Measurements from ENCODE around the gene TMEM240. TPM values are rescaled to one million over a fixed set of nuclear protein-coding genes. Genes with fewer than 3 reads are reported as not detected.
"Not testable (repeated sequence)": the region's sequence is repeated elsewhere in the genome, so short reads cannot be mapped to it uniquely, and the experiment has no call there.

The TMEM240 gene
- total RNA-seq, 1 donor from 2014 or later: 7.0 TPM

DNA sequence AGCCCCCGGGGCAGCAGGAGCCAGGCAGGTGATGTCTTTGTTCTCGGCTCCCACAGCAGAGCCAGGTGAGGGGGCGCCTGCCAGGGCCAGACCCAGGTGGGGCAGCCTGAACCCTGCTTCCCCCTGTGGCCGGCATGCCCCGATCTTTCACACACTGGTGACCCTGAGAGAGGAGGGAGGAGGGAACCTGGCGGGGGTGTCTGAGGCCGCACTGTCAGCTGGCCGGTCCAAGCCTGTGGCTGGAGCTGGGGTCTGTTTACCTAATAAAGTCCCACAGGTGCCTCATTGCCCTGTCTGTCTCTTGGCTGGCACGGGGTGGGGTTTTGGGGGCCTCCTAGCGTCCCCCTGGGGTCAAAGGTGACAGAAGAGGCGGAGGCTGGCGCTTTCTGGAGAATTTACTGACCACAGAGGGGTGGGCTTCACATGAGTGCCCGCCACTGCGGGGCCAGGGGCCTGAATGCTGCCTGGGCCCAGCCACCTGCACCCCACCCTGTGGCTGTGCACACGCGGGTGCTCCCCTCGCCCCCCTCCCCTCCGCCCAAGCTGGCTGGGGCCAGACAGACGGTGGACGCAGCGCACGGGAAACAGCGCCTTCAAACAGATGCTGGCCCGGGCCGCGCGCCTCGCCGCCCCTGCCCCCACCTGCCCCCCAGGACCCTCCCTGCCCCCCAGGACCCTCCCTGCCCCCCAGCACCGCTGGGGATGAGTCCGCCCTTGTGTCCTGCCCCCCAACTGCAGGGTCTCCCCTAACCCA, 5.8 kb downstream of the TMEM240 start:
- no peak overlapping the region for H2AFZ ChIP-seq (ENCODE audit: low read depth, low read length)
- DNase-seq (ENCODE audit: low read depth): no peak
- Mint-ChIP-seq H3K9me3 (ENCODE audit: unreplicated experiment) (peaks cover 8% of the 10 kb centered on the region), H3K27ac (ENCODE audit: unreplicated experiment) (no peak overlapping the region), H3K4me3 (ENCODE audit: unreplicated experiment) (no peak overlapping the region), H3K36me3 (ENCODE audit: low read depth, unreplicated experiment) (peaks cover 17% of the 10 kb centered on the region), H3K27me3 (ENCODE audit: low read depth, unreplicated experiment) (no peaks in the 10 kb centered on the region), H3K4me1 (ENCODE audit: low read depth, unreplicated experiment) (peaks cover 4% of the 10 kb centered on the region)
- H3K27me3 ChIP-seq (ENCODE audit: insufficient read depth, low read length): no peaks in the 10 kb centered on the region
- peaks cover 11% of the 10 kb centered on the region for H3K36me3 ChIP-seq (ENCODE audit: insufficient read depth, low read length)
- H3K9me3 ChIP-seq (ENCODE audit: insufficient read depth, low read depth, low read length): peaks cover 4% of the 10 kb centered on the region
- H3K4me1 ChIP-seq (ENCODE audit: insufficient read depth, low read length): peaks cover 7% of the 10 kb centered on the region
- H3K4me2 ChIP-seq (ENCODE audit: low read length): no peak overlapping the region
- no peak overlapping the region for H3K4me3 ChIP-seq (ENCODE audit: insufficient read depth, low read depth, low read length)
- no peak overlapping the region for H3K27ac ChIP-seq (ENCODE audit: low read depth, low read length)
- TF ChIP-seq CTCF (IDR thresholded peaks at IDR 0.05; ENCODE audit: insufficient read depth, low read depth, low read length): no peak
- TF ChIP-seq EZH2 (IDR thresholded peaks at IDR 0.05; ENCODE audit: insufficient read depth, low read length): no peak
- H3K9ac ChIP-seq (ENCODE audit: low read length): no peak overlapping the region
- no peak for FAIRE-seq
- H4K20me1 ChIP-seq (ENCODE audit: insufficient read depth, low read length): peaks cover 33% of the 10 kb centered on the region
- peaks cover 35% of the 10 kb centered on the region for H3K79me2 ChIP-seq (ENCODE audit: insufficient read depth, low read length)

DNA sequence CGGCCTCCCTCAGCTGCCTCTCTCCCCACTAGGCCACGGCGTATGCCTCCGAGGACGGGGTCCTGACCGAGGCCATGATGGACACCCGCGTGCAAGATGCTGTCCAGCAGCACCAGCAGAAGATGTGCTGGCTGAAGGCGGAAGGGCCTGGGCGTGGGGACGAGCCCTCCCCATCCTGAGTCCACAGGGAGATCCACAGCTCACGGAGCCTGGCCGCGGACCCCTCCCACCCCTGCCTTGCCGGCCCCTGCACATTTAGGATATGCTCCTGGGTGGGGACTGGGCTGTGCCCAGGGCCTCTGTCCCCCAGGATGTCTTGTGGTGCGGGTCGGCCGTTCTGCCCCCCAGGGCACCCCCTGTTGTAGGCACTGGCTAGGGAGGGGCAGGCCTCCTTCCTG, 6.5 kb downstream of the TMEM240 start:
- not testable (repeated sequence) for H3K27ac Mint-ChIP-seq (ENCODE audit: unreplicated experiment); H3K27me3 Mint-ChIP-seq (ENCODE audit: low read depth, unreplicated experiment)

DNA sequence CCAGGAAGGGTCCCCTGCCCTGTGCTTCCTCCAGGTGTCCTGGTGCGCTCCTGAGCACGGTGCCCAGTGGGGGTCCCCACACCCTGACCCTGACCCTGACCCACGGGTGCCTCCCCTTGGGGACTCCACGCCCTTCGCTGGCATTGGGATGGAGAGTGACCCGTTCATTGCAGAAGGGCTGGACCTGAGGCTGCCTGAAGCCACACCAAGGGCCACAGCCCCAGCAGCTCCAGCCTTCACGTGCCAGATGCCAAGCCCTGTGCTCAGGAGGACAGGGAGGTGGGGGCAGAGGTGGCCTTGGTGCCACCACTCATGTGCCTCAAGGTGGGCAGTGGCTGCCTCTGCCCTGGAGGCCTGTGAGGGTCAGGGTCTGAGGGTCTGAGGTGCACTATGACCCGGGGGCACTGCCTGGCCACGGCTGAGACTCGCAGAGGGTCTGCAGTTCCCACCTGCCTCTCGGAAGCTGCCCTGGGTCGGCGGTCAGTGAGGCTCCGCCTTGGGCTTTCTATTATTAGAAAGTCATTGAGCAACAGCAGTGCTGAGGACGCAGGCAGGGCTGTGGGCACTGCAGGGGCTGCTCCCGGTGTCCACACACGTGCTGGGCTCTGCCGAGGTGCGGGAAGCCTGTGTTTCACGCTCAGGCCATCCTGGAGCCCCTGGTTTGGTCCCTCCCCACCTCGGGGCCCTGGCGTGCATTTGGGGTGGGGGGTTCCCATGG, 7.1 kb downstream of the TMEM240 start:
- H3K27me3 ChIP-seq (ENCODE audit: insufficient read depth, low read length); H3K4me3 Mint-ChIP-seq (ENCODE audit: unreplicated experiment); DNase-seq (ENCODE audit: low read depth); H3K27me3 Mint-ChIP-seq (ENCODE audit: low read depth, unreplicated experiment); H3K27ac Mint-ChIP-seq (ENCODE audit: unreplicated experiment); H2AFZ ChIP-seq (ENCODE audit: low read depth, low read length); H3K27ac ChIP-seq (ENCODE audit: low read depth, low read length); H3K4me3 ChIP-seq (ENCODE audit: insufficient read depth, low read depth, low read length); FAIRE-seq; H3K9ac ChIP-seq (ENCODE audit: low read length); H3K4me2 ChIP-seq (ENCODE audit: low read length); H3K4me1 Mint-ChIP-seq (ENCODE audit: low read depth, unreplicated experiment); H3K9me3 ChIP-seq (ENCODE audit: insufficient read depth, low read depth, low read length); H3K4me1 ChIP-seq (ENCODE audit: insufficient read depth, low read length); H3K9me3 Mint-ChIP-seq (ENCODE audit: unreplicated experiment): not testable (repeated sequence)
- peaks cover 23% of the 10 kb centered on the region for H3K79me2 ChIP-seq (ENCODE audit: insufficient read depth, low read length)
- peaks cover 11% of the 10 kb centered on the region for H3K36me3 ChIP-seq (ENCODE audit: insufficient read depth, low read length)
- H3K36me3 Mint-ChIP-seq (ENCODE audit: low read depth, unreplicated experiment): peaks cover 13% of the 10 kb centered on the region
- peaks cover 23% of the 10 kb centered on the region for H4K20me1 ChIP-seq (ENCODE audit: insufficient read depth, low read length)

More for the DNA sequence above, 6.5 kb downstream of the TMEM240 start:
- not testable (repeated sequence) for H3K4me3 Mint-ChIP-seq (ENCODE audit: unreplicated experiment); H3K9me3 Mint-ChIP-seq (ENCODE audit: unreplicated experiment); H3K4me3 ChIP-seq (ENCODE audit: insufficient read depth, low read depth, low read length); DNase-seq (ENCODE audit: low read depth); H3K9ac ChIP-seq (ENCODE audit: low read length); H3K4me1 Mint-ChIP-seq (ENCODE audit: low read depth, unreplicated experiment); H3K27ac ChIP-seq (ENCODE audit: low read depth, low read length); H3K9me3 ChIP-seq (ENCODE audit: insufficient read depth, low read depth, low read length); FAIRE-seq; H2AFZ ChIP-seq (ENCODE audit: low read depth, low read length); H3K27me3 ChIP-seq (ENCODE audit: insufficient read depth, low read length); H3K4me2 ChIP-seq (ENCODE audit: low read length); H3K4me1 ChIP-seq (ENCODE audit: insufficient read depth, low read length)
- Histone ChIP-seq H4K20me1 (ENCODE audit: insufficient read depth, low read length) (peaks cover 29% of the 10 kb centered on the region), H3K79me2 (ENCODE audit: insufficient read depth, low read length) (peaks cover 28% of the 10 kb centered on the region), H3K36me3 (ENCODE audit: insufficient read depth, low read length) (peaks cover 11% of the 10 kb centered on the region)
- peaks cover 17% of the 10 kb centered on the region for H3K36me3 Mint-ChIP-seq (ENCODE audit: low read depth, unreplicated experiment)

Measured in astrocyte (in vitro differentiated cells and primary cell).